HG03064 (cell line): ENCODE measurements around the gene PPTC7.
"Not testable (repeated sequence)": the region's sequence is repeated elsewhere in the genome, so short reads cannot be mapped to it uniquely, and the experiment has no call there.

Experiments used
- ATAC-seq: cut with Tn5 transposase; IDR thresholded peaks from one replicate; pipeline ENCODE4 v1.9.1; 2021; ENCODE audit warnings: low read depth; ENCODE audit not compliant: unreplicated experiment

PPTC7 gene

GRCh38 chr12:110563702-110564470 lies 19.2 kb downstream of the PPTC7 start:
- no peak for ATAC-seq

- not testable (repeated sequence) for ATAC-seq
Measured at GRCh38 chr12:110562386-110562785, 20.7 kb downstream of the PPTC7 start.

- no peak for ATAC-seq
Measured at GRCh38 chr12:110561471-110562201, 21.5 kb downstream of the PPTC7 start.

- ATAC-seq = no peak
Measured at GRCh38 chr12:110560946-110561345, 22.2 kb downstream of the PPTC7 start.

GRCh38 chr12:110560048-110560447 lies 23.1 kb downstream of the PPTC7 start:
- ATAC-seq = no peak

GRCh38 chr12:110558945-110559344 lies 24.2 kb downstream of the PPTC7 start:
- ATAC-seq = not testable (repeated sequence)

- ATAC-seq = no peak
Measured at GRCh38 chr12:110557300-110557699, 25.8 kb downstream of the PPTC7 start.

GRCh38 chr12:110556705-110557104 lies 26.4 kb downstream of the PPTC7 start:
- no peak for ATAC-seq

- no peak for ATAC-seq
Measured at GRCh38 chr12:110555577-110556406, 27.3 kb downstream of the PPTC7 start.

GRCh38 chr12:110554184-110554583 lies 28.9 kb downstream of the PPTC7 start:
- no peak for ATAC-seq

- ATAC-seq = no peak
Measured at GRCh38 chr12:110550981-110551380, 32.1 kb downstream of the PPTC7 start.

GRCh38 chr12:110549716-110550115 lies 33.4 kb downstream of the PPTC7 start:
- no peak for ATAC-seq

- no peak for ATAC-seq
Measured at GRCh38 chr12:110548678-110549077, 34.4 kb downstream of the PPTC7 start.

- ATAC-seq = no peak
Measured at GRCh38 chr12:110547090-110547489, 36.0 kb downstream of the PPTC7 start.

- no peak for ATAC-seq
Measured at GRCh38 chr12:110546339-110546738, 36.8 kb downstream of the PPTC7 start.

- no peak for ATAC-seq
Measured at GRCh38 chr12:110545812-110546211, 37.3 kb downstream of the PPTC7 start.

- ATAC-seq = not testable (repeated sequence)
Measured at GRCh38 chr12:110545259-110545658, 37.9 kb downstream of the PPTC7 start.

GRCh38 chr12:110543965-110544364 lies 39.2 kb downstream of the PPTC7 start:
- no peak for ATAC-seq

- no peak for ATAC-seq
Measured at GRCh38 chr12:110543252-110543959, 39.7 kb downstream of the PPTC7 start.

GRCh38 chr12:110540048-110540447 lies 43.1 kb downstream of the PPTC7 start:
- no peak for ATAC-seq
